Right atrium auricular region (tissue), 2 donors: ENCODE measurements around the gene PTH1R. TPM values are rescaled to one million over a fixed set of nuclear protein-coding genes. Genes with fewer than 3 reads are reported as not detected.

ENCODE experiments used
- DNase-seq: peaks from one replicate; pipeline ENCODE4 v3.0.0-alpha.2; 2019; ENCODE audit warnings: low spot score
- H3K27ac ChIP-seq, 2 donors: fragments of 200-600 bp; sonication (generic); 1 replicate in 1 of 2; 2 replicates in 1 of 2; pipeline ENCODE4 v1.5.1; 2016 to 2019
- H3K27me3 ChIP-seq, 2 donors: fragments of 200-600 bp; sonication (generic); one replicate each; pipeline versions ENCODE4 v1.5.1 to v1.6.0; 2017 to 2019
- H3K36me3 ChIP-seq: fragments of 200-600 bp; sonication (generic); one replicate; pipeline ENCODE4 v1.5.1; 2016
- H3K4me1 ChIP-seq, 2 donors: fragments of 200-600 bp; sonication (generic); one replicate each; pipeline versions ENCODE4 v1.5.1 to v1.6.0; 2017 to 2019
- H3K4me3 ChIP-seq, 2 donors: fragments of 200-600 bp; sonication (generic); 1 replicate in 1 of 2; 2 replicates in 1 of 2; pipeline ENCODE4 v1.5.1; 2017 to 2019; ENCODE audit warnings: mild to moderate bottlenecking in 1 of 2, moderate library complexity in 1 of 2
- H3K9me3 ChIP-seq, 2 donors: fragments of 200-600 bp; sonication (generic); one replicate each; pipeline ENCODE4 v1.5.1; 2019
- CTCF ChIP-seq, 2 donors: fragments of 200-600 bp; sonication (generic); IDR thresholded peaks; one replicate each; pipeline ENCODE4 v1.5.1; 2019; ENCODE audit warnings: antibody characterized with exemption in 2 of 2
- total RNA-seq, 2 donors: library from RNA; depleted of rRNA; stranded (reverse); fragments of >200 nt; gene quantifications; one replicate each; pipeline ENCODE4 v1.1.0, GENCODE V29; 2016

The PTH1R gene
- total RNA-seq, 2 donors from 2014 or later: 7.2 to 10.1 TPM

DNA sequence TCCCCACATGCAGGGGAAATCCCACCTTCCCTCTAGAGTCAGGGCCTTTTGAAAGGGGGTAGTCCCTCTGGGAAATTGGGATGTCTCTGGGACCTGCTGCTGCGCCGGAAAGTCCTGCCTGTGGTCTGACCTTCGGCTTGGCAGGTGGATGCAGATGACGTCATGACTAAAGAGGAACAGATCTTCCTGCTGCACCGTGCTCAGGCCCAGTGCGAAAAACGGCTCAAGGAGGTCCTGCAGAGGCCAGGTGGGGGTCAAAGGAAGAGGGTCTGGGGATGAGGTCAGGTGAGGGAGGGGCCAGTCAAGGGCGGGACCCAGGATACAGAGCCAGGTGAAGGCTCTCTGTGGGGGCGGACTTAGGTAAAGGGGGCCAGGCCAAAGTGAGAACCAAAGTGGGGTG is 16.2 kb downstream of the PTH1R start:
- no peaks in the 10 kb centered on the region for H3K27me3 ChIP-seq
- no peaks in the 10 kb centered on the region for H3K36me3 ChIP-seq
- peaks cover 0 to 29% of the 10 kb centered on the region in 2 donors for H3K4me1 ChIP-seq
- TF ChIP-seq CTCF (IDR thresholded peaks at IDR 0.05): no peak
- DNase-seq: no peak
- H3K27ac ChIP-seq: peak overlapping the region in 1 of 2 donors; percentile 22
- H3K4me3 ChIP-seq: no peak overlapping the region
- H3K9me3 ChIP-seq: no peaks in the 10 kb centered on the region

GRCh38 chr3:46894256-46894655 is 16.7 kb downstream of the PTH1R start:
- Histone ChIP-seq H3K4me3 (no peak overlapping the region), H3K27ac (peak overlapping the region in 1 of 2 donors; percentile 22), H3K27me3 (no peaks in the 10 kb centered on the region), H3K9me3 (no peaks in the 10 kb centered on the region), H3K36me3 (no peaks in the 10 kb centered on the region), H3K4me1 (peaks cover 0 to 33% of the 10 kb centered on the region in 2 donors)
- no peak for DNase-seq
- TF ChIP-seq CTCF (IDR thresholded peaks at IDR 0.05): no peak

- DNase-seq: peak; percentile 83
- no peak overlapping the region for H3K27ac ChIP-seq
- H3K4me1 ChIP-seq: peaks cover 0 to 41% of the 10 kb centered on the region in 2 donors
- no peaks in the 10 kb centered on the region for H3K27me3 ChIP-seq
- H3K4me3 ChIP-seq: no peak overlapping the region
- TF ChIP-seq CTCF (IDR thresholded peaks at IDR 0.05): peak; percentile 77 to 91
- H3K36me3 ChIP-seq: no peaks in the 10 kb centered on the region
- H3K9me3 ChIP-seq: no peaks in the 10 kb centered on the region
Observed at GRCh38 chr3:46895204-46895660, 17.7 kb downstream of the PTH1R start.

- Histone ChIP-seq H3K4me1 (peaks cover 0 to 41% of the 10 kb centered on the region in 2 donors), H3K27ac (no peak overlapping the region), H3K4me3 (no peak overlapping the region), H3K9me3 (no peaks in the 10 kb centered on the region), H3K27me3 (no peaks in the 10 kb centered on the region), H3K36me3 (no peaks in the 10 kb centered on the region)
- no peak for TF ChIP-seq CTCF (IDR thresholded peaks at IDR 0.05)
- DNase-seq: no peak
Observed at GRCh38 chr3:46895761-46896160, 18.2 kb downstream of the PTH1R start.

GRCh38 chr3:46896386-46896785 is 18.9 kb downstream of the PTH1R start:
- no peak for DNase-seq
- Histone ChIP-seq H3K4me1 (peaks cover 0 to 39% of the 10 kb centered on the region in 2 donors), H3K27ac (no peak overlapping the region), H3K27me3 (no peaks in the 10 kb centered on the region), H3K9me3 (no peaks in the 10 kb centered on the region), H3K4me3 (no peak overlapping the region), H3K36me3 (no peaks in the 10 kb centered on the region)
- no peak for TF ChIP-seq CTCF (IDR thresholded peaks at IDR 0.05)

- H3K36me3 ChIP-seq: no peaks in the 10 kb centered on the region
- H3K27ac ChIP-seq: no peak overlapping the region
- H3K4me3 ChIP-seq: no peak overlapping the region
- H3K9me3 ChIP-seq: no peaks in the 10 kb centered on the region
- no peak for DNase-seq
- H3K4me1 ChIP-seq: peaks cover 0 to 33% of the 10 kb centered on the region in 2 donors
- TF ChIP-seq CTCF (IDR thresholded peaks at IDR 0.05): no peak
- H3K27me3 ChIP-seq: no peaks in the 10 kb centered on the region
Observed at GRCh38 chr3:46897031-46897430, 19.5 kb downstream of the PTH1R start.
